Transverse colon (tissue), 4 donors: ENCODE data around the gene FBXO34. TPM values are rescaled to one million over a fixed set of nuclear protein-coding genes. Genes with fewer than 3 reads are reported as not detected.

Experiments used
- DNase-seq: peaks from one replicate; pipeline ENCODE4 v3.0.0-alpha.2; 2019
- H3K27ac ChIP-seq, 4 donors: fragments of 200-600 bp; sonication (generic); 2 replicates each; pipeline ENCODE4 v1.5.1; 2016 to 2018; ENCODE audit warnings: inconsistent platforms in 4 of 4
- H3K27me3 ChIP-seq: fragments of 200-600 bp; sonication (generic); 2 replicates; pipeline ENCODE4 v1.5.1; 2017; ENCODE audit warnings: inconsistent platforms
- H3K36me3 ChIP-seq, 4 donors: fragments of 200-600 bp; sonication (generic); 2 replicates each; pipeline ENCODE4 v1.5.1; 2017 to 2019; ENCODE audit warnings: inconsistent platforms in 4 of 4
- H3K4me1 ChIP-seq, 4 donors: fragments of 200-600 bp; sonication (generic); 2 replicates each; pipeline ENCODE4 v1.5.1; 2017 to 2020; ENCODE audit warnings: inconsistent platforms in 4 of 4
- H3K4me3 ChIP-seq, 4 donors: fragments of 200-600 bp; sonication (generic); 1 replicate in 1 of 4; 2 replicates in 3 of 4; pipeline versions ENCODE4 v1.5.1 to v1.6.1; 2017 to 2019; ENCODE audit warnings: inconsistent platforms in 4 of 4
- H3K9me3 ChIP-seq, 2 donors: fragments of 200-600 bp; sonication (generic); 2 replicates each; pipeline ENCODE4 v1.5.1; 2017 to 2019; ENCODE audit warnings: inconsistent platforms in 2 of 2
- CTCF ChIP-seq, 5 experiments: fragments of 200-600 bp in 3 of 5; fragments of 450-650 bp in 2 of 5; sonication (generic) in 3 of 5; IDR thresholded peaks; 1 replicate in 2 of 5; 2 replicates in 3 of 5; pipeline ENCODE4 v1.5.1; 2016 to 2017; ENCODE audit warnings: antibody characterized with exemption in 5 of 5, inconsistent platforms in 3 of 5, mild to moderate bottlenecking in 2 of 5, moderate library complexity in 1 of 5
- EP300 ChIP-seq: sonication (generic); formaldehyde crosslinking; IDR thresholded peaks from one replicate; pipeline ENCODE4 v1.6.1; 2017; ENCODE audit warnings: antibody characterized with exemption, low read depth
- POLR2A ChIP-seq: fragments of 450-650 bp; IDR thresholded peaks from one replicate; pipeline ENCODE4 v1.6.1; 2016; ENCODE audit warnings: antibody characterized with exemption, mild to moderate bottlenecking, moderate library complexity
- POLR2AphosphoS5 ChIP-seq, 3 donors: sonication (generic); formaldehyde crosslinking; IDR thresholded peaks; one replicate each; pipeline ENCODE4 v1.6.1; 2016; ENCODE audit warnings: antibody characterized with exemption in 3 of 3
- WGBS, 2 donors: methylation state at CpG; one replicate each; pipeline ENCODE4 v1.1.5; 2018; ENCODE audit warnings: low coverage in 1 of 2; 5-methylcytosine and 5-hydroxymethylcytosine counted together
- in situ Hi-C, 4 donors: fragments of 200-750 bp; cut with MboI; loops; one replicate each; pipeline versions ENCODE4 v1.15.0 to v1.15.1; 2017; ENCODE audit warnings: low sequenced_read_pairs in 3 of 4, low pct_ligation_motif_present in 1 of 4, low pct_unique_long_range_greater_than_20kb in 1 of 4
- intact Hi-C: fragments of 100-400 bp; cut with DNase I; formaldehyde crosslinking; loops from one replicate; pipeline ENCODE4 v1.15.1; 2023; ENCODE audit warnings: low total_unique reads
- total RNA-seq, 4 donors: library from RNA; depleted of rRNA; stranded (reverse); fragments of >200 nt; gene quantifications; one replicate each; pipeline ENCODE4 v1.1.0, GENCODE V29; 2016

Gene FBXO34
- total RNA-seq, 4 donors from 2014 or later, result 34.2 to 129 (median 99.4) TPM

- in situ Hi-C loops, result loop anchor here in 2 of 4 donors (10.0 to 25.0 kb wide), 2 partner anchors 106 to 108 kb away; no protein-coding TSS in a partner anchor
- DNase-seq, result no peak
- Histone ChIP-seq H3K4me1 (no peaks in the 10 kb centered on the region), H3K36me3 (no peaks in the 10 kb centered on the region), H3K27ac (no peak overlapping the region), H3K9me3 (no peaks in the 10 kb centered on the region), H3K4me3 (no peak overlapping the region), H3K27me3 (peaks cover 4% of the 10 kb centered on the region)
- WGBS, 2 donors, result 32% methylated on average over 6 of the region's 6 CpGs; no CpG with 5 or more reads in 1 of the 2 donors
- TF ChIP-seq POLR2AphosphoS5 (IDR thresholded peaks at IDR 0.05) (no peak), EP300 (no peak), CTCF (IDR thresholded peaks at IDR 0.05) (no peak), POLR2A (no peak)
- intact Hi-C loops, result no loop called here
Observed at GRCh38 chr14:55256586-55256985, 14.6 kb upstream of the FBXO34 start.

- Histone ChIP-seq H3K36me3 (no peaks in the 10 kb centered on the region), H3K4me3 (no peak overlapping the region), H3K27ac (no peak overlapping the region), H3K27me3 (no peaks in the 10 kb centered on the region), H3K4me1 (no peaks in the 10 kb centered on the region), H3K9me3 (no peaks in the 10 kb centered on the region)
- no peak for DNase-seq
- WGBS, 2 donors, result 85% methylated on average over 4 of the region's 4 CpGs; no CpG with 5 or more reads in 1 of the 2 donors
- intact Hi-C loops, result no loop called here
- TF ChIP-seq CTCF (IDR thresholded peaks at IDR 0.05) (no peak), EP300 (no peak), POLR2A (no peak), POLR2AphosphoS5 (IDR thresholded peaks at IDR 0.05) (no peak)
- in situ Hi-C loops, result loop anchor here in 2 of 4 donors (10.0 to 25.0 kb wide), 2 partner anchors 97 to 170 kb away; no protein-coding TSS in a partner anchor
Observed at GRCh38 chr14:55265197-55265596, 6.0 kb upstream of the FBXO34 start.

- Histone ChIP-seq H3K4me3 (no peak overlapping the region), H3K4me1 (peaks cover 3 to 11% (median 4%) of the 10 kb centered on the region in 4 donors), H3K9me3 (no peaks in the 10 kb centered on the region), H3K36me3 (no peaks in the 10 kb centered on the region), H3K27me3 (no peaks in the 10 kb centered on the region), H3K27ac (no peak overlapping the region)
- no peak for TF ChIP-seq POLR2AphosphoS5 (IDR thresholded peaks at IDR 0.05)
- TF ChIP-seq POLR2A, result no peak
- no peak for TF ChIP-seq CTCF (IDR thresholded peaks at IDR 0.05)
- no peak for TF ChIP-seq EP300
- intact Hi-C loops, result no loop called here
- WGBS, 2 donors, result 76 to 78% methylated on average over 3 of the region's 3 CpGs
- DNase-seq, result no peak
- in situ Hi-C loops, result loop anchor here in 2 of 4 donors (10.0 to 25.0 kb wide), 2 partner anchors 94 to 167 kb away; no protein-coding TSS in a partner anchor
Observed at GRCh38 chr14:55267820-55268219, 3.4 kb upstream of the FBXO34 start.

- DNase-seq, result peak; percentile 79
- TF ChIP-seq POLR2A (peak; percentile 80), CTCF (IDR thresholded peaks at IDR 0.05) (no peak), EP300 (no peak), POLR2AphosphoS5 (IDR thresholded peaks at IDR 0.05) (peak; percentile 83 to 93 (median 92))
- peaks cover 14 to 43% (median 28%) of the 10 kb centered on the region in 4 donors for H3K4me1 ChIP-seq
- H3K36me3 ChIP-seq, result no peaks in the 10 kb centered on the region
- H3K27me3 ChIP-seq, result no peaks in the 10 kb centered on the region
- H3K9me3 ChIP-seq, result no peaks in the 10 kb centered on the region
- 0 to 3% methylated on average over 5 to 55 of the region's 80 CpGs for WGBS, 2 donors
- in situ Hi-C loops, result loop anchor here in 3 of 4 donors (5.0 to 25.0 kb wide), 3 partner anchors 81 to 91 kb away; no protein-coding TSS in a partner anchor
- peak overlapping the region; percentile 91 to 98 (median 96) for H3K27ac ChIP-seq
- intact Hi-C loops, result no loop called here
- H3K4me3 ChIP-seq, result peak overlapping the region; percentile 93 to 98 (median 97)
Observed at GRCh38 chr14:55271572-55272298, 514 bp downstream of the FBXO34 start.
